K562 (cell line): Measurements from ENCODE around the gene PPP1R1C. TPM values are rescaled to one million over a fixed set of nuclear protein-coding genes. Genes with fewer than 3 reads are reported as not detected.

Experiments
- POU5F1 ChIP-seq: fragments of 150-350 bp; IDR thresholded peaks from 2 replicates; pipeline ENCODE4 v1.6.1; 2014; ENCODE audit warnings: borderline replicate concordance, low read length, low read depth, mild to moderate bottlenecking; ENCODE audit not compliant: partially characterized antibody
- polyA plus RNA-seq, 8 experiments: library from polyadenylated mRNA; depleted of rRNA in 4 of 8; stranded (reverse) in 5 of 8; unstranded in 3 of 8; fragments of >200 nt; fragmentation: Nextera tagmentation in 2 of 8; fragmentation: Illumina TruSeq in 1 of 8; extraction: Ambion mirVana in 2 of 8; extraction: Trizol in 1 of 8; gene quantifications; 2 replicates each; pipeline versions ENCODE4 v1.2.1 to v1.2.3, GENCODE V29; 2011 to 2014; ENCODE audit warnings: inconsistent platforms in 1 of 8, missing spikeins in 1 of 8
- total RNA-seq, 7 experiments: library from RNA; depleted of rRNA in 6 of 7; stranded (reverse); fragments of >200 nt in 6 of 7; fragmentation: Illumina TruSeq in 2 of 7; extraction: Trizol in 2 of 7; gene quantifications; 2 replicates each; pipeline versions ENCODE4 v1.2.1 to v1.2.3, GENCODE V29; 2011 to 2021; ENCODE audit warnings: low replicate concordance in 1 of 7
- TF ChIP-seq, protein P1 (sequence below): fragments of 200-600 bp; sonication (generic); IDR thresholded peaks from one replicate; pipeline ENCODE4 v1.6.1; 2012; ENCODE audit warnings: mild to moderate bottlenecking, low read depth, low read length, inconsistent platforms

The PPP1R1C gene
- total and polyA plus RNA-seq, 9 of the 15 experiments (the other 6 are each of a cell fraction or from before 2014, with no cell fraction given), result 0.09 to 0.64 (median 0.40) TPM; not detected in 2

DNA sequence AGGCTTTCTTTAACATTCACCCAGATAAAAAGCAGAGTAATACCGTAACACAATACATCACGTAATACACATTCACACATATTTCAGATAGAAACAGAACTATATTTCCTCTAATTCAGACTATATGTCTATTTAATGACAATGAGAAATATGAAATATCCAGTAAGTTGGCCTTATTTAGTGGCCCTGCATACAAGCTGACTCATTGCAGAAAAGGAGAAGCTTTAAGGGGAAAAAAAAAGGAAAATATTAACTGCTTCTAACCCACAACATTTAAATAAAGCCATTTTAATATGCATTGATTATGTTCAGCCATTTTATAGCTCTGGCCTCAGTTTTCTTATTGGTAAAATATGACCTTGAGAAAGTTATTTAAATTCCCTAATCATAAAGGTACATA is 94.8 kb downstream of the PPP1R1C start (continued):
- TF ChIP-seq, protein P1, sequence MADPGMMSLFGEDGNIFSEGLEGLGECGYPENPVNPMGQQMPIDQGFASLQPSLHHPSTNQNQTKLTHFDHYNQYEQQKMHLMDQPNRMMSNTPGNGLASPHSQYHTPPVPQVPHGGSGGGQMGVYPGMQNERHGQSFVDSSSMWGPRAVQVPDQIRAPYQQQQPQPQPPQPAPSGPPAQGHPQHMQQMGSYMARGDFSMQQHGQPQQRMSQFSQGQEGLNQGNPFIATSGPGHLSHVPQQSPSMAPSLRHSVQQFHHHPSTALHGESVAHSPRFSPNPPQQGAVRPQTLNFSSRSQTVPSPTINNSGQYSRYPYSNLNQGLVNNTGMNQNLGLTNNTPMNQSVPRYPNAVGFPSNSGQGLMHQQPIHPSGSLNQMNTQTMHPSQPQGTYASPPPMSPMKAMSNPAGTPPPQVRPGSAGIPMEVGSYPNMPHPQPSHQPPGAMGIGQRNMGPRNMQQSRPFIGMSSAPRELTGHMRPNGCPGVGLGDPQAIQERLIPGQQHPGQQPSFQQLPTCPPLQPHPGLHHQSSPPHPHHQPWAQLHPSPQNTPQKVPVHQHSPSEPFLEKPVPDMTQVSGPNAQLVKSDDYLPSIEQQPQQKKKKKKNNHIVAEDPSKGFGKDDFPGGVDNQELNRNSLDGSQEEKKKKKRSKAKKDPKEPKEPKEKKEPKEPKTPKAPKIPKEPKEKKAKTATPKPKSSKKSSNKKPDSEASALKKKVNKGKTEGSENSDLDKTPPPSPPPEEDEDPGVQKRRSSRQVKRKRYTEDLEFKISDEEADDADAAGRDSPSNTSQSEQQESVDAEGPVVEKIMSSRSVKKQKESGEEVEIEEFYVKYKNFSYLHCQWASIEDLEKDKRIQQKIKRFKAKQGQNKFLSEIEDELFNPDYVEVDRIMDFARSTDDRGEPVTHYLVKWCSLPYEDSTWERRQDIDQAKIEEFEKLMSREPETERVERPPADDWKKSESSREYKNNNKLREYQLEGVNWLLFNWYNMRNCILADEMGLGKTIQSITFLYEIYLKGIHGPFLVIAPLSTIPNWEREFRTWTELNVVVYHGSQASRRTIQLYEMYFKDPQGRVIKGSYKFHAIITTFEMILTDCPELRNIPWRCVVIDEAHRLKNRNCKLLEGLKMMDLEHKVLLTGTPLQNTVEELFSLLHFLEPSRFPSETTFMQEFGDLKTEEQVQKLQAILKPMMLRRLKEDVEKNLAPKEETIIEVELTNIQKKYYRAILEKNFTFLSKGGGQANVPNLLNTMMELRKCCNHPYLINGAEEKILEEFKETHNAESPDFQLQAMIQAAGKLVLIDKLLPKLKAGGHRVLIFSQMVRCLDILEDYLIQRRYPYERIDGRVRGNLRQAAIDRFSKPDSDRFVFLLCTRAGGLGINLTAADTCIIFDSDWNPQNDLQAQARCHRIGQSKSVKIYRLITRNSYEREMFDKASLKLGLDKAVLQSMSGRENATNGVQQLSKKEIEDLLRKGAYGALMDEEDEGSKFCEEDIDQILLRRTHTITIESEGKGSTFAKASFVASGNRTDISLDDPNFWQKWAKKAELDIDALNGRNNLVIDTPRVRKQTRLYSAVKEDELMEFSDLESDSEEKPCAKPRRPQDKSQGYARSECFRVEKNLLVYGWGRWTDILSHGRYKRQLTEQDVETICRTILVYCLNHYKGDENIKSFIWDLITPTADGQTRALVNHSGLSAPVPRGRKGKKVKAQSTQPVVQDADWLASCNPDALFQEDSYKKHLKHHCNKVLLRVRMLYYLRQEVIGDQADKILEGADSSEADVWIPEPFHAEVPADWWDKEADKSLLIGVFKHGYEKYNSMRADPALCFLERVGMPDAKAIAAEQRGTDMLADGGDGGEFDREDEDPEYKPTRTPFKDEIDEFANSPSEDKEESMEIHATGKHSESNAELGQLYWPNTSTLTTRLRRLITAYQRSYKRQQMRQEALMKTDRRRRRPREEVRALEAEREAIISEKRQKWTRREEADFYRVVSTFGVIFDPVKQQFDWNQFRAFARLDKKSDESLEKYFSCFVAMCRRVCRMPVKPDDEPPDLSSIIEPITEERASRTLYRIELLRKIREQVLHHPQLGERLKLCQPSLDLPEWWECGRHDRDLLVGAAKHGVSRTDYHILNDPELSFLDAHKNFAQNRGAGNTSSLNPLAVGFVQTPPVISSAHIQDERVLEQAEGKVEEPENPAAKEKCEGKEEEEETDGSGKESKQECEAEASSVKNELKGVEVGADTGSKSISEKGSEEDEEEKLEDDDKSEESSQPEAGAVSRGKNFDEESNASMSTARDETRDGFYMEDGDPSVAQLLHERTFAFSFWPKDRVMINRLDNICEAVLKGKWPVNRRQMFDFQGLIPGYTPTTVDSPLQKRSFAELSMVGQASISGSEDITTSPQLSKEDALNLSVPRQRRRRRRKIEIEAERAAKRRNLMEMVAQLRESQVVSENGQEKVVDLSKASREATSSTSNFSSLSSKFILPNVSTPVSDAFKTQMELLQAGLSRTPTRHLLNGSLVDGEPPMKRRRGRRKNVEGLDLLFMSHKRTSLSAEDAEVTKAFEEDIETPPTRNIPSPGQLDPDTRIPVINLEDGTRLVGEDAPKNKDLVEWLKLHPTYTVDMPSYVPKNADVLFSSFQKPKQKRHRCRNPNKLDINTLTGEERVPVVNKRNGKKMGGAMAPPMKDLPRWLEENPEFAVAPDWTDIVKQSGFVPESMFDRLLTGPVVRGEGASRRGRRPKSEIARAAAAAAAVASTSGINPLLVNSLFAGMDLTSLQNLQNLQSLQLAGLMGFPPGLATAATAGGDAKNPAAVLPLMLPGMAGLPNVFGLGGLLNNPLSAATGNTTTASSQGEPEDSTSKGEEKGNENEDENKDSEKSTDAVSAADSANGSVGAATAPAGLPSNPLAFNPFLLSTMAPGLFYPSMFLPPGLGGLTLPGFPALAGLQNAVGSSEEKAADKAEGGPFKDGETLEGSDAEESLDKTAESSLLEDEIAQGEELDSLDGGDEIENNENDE, result no peak
- no peak for TF ChIP-seq POU5F1
- TF ChIP-seq, all 486 proteins: peak for 0
